ENCODE results near the gene PRTFDC1. TPM values are rescaled to one million over a fixed set of nuclear protein-coding genes. Genes with fewer than 3 reads are reported as not detected.

The PRTFDC1 gene
- total RNA-seq, 5 donors from 2014 or later (not counting 1 experiment from before 2014, with no cell fraction given) = 0.43 to 1.5 (median 0.76) TPM

DNA sequence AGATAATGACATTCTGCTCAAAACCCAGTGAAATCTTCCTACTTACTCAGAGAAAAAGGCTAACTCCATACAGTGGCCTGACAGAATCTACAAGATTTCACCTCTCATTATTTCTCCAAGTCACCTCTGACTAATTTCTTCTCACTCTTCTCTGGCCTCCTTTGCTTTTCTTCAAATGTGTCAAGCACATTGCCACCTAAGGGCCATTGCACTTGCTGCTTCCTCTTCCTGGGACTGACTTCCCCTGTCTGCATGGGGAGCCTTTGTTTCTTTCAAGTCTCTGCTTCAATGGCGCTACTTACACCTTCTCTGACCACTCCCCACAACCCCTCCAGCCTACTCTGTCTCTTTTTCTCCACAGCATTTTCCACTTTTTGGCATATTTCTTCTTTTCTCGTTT is 36.0 kb downstream of the PRTFDC1 start:
- no peak overlapping the region for H3K4me3 ChIP-seq (ENCODE audit: control insufficient read depth in 1 of 2, extremely low read depth in 1 of 2, low read length in 1 of 2)
- 67% methylated on average over 1 of the region's 2 CpGs for WGBS (ENCODE audit: insufficient coverage)
- ATAC-seq (replicated peaks in 1 of 4) (no peak), DNase-seq (no peak)
- Mint-ChIP-seq H3K36me3 (peaks cover 4% of the 10 kb centered on the region), H3K4me3 (no peak overlapping the region), H3K27me3 (no peaks in the 10 kb centered on the region), H3K9me3 (peaks cover 0 to 6% (median 0%) of the 10 kb centered on the region in 3 donors), H3K27ac (no peak overlapping the region), H3K4me1 (peaks cover 15 to 24% (median 21%) of the 10 kb centered on the region in 3 donors)
- peaks cover 0 to 9% of the 10 kb centered on the region in 2 experiments for H3K4me1 ChIP-seq (ENCODE audit: control insufficient read depth in 1 of 2, extremely low read depth in 1 of 2, insufficient read depth in 2 of 2, low read length in 2 of 2)
- no peak overlapping the region for H3K27ac ChIP-seq (ENCODE audit: low read length)
- H3K36me3 ChIP-seq (ENCODE audit: control insufficient read depth in 2 of 2, extremely low read depth in 1 of 2, insufficient read depth in 1 of 2, low read length in 1 of 2) = no peaks in the 10 kb centered on the region
- H3K27me3 ChIP-seq (replicated peaks in 1 of 2; ENCODE audit: control insufficient read depth in 2 of 2, extremely low read depth in 1 of 2, insufficient read depth in 2 of 2, low read length in 1 of 2) = no peaks in the 10 kb centered on the region
- POLR2A ChIA-PET = no interaction called here
- no peaks in the 10 kb centered on the region for H3K9me3 ChIP-seq
- CTCF ChIA-PET = no interaction called here

- Histone ChIP-seq H3K9me3 (no peaks in the 10 kb centered on the region), H3K4me3 (ENCODE audit: control insufficient read depth in 1 of 2, extremely low read depth in 1 of 2, low read length in 1 of 2) (no peak overlapping the region), H3K27ac (ENCODE audit: low read length) (no peak overlapping the region), H3K4me1 (ENCODE audit: control insufficient read depth in 1 of 2, extremely low read depth in 1 of 2, insufficient read depth in 2 of 2, low read length in 2 of 2) (peaks cover 0 to 5% of the 10 kb centered on the region in 2 experiments), H3K27me3 (replicated peaks in 1 of 2; ENCODE audit: control insufficient read depth in 2 of 2, extremely low read depth in 1 of 2, insufficient read depth in 2 of 2, low read length in 1 of 2) (no peaks in the 10 kb centered on the region), H3K36me3 (ENCODE audit: control insufficient read depth in 2 of 2, extremely low read depth in 1 of 2, insufficient read depth in 1 of 2, low read length in 1 of 2) (no peaks in the 10 kb centered on the region)
- no peak overlapping the region for H3K27ac Mint-ChIP-seq
- ATAC-seq (replicated peaks in 1 of 4) (no peak), DNase-seq (no peak)
- H3K36me3 Mint-ChIP-seq = peaks cover 4% of the 10 kb centered on the region
- no peaks in the 10 kb centered on the region for H3K27me3 Mint-ChIP-seq
- ChIA-PET CTCF (interaction anchor here in 1 of 2 donors (0.6 kb wide), 2 partner anchors 11 to 39 kb away, joined by 3 to 8 read pairs; no protein-coding TSS in a partner anchor), POLR2A (no interaction called here)
- no peak overlapping the region for H3K4me3 Mint-ChIP-seq
- peaks cover 9 to 20% (median 15%) of the 10 kb centered on the region in 3 donors for H3K4me1 Mint-ChIP-seq
- peaks cover 0 to 6% (median 0%) of the 10 kb centered on the region in 3 donors for H3K9me3 Mint-ChIP-seq
Measured at GRCh38 chr10:24915304-24915703, 37.1 kb downstream of the PRTFDC1 start.

GRCh38 chr10:24914148-24914547 is 38.3 kb downstream of the PRTFDC1 start:
- Histone ChIP-seq H3K27me3 (replicated peaks in 1 of 2; ENCODE audit: control insufficient read depth in 2 of 2, extremely low read depth in 1 of 2, insufficient read depth in 2 of 2, low read length in 1 of 2) (no peaks in the 10 kb centered on the region), H3K36me3 (ENCODE audit: control insufficient read depth in 2 of 2, extremely low read depth in 1 of 2, insufficient read depth in 1 of 2, low read length in 1 of 2) (no peaks in the 10 kb centered on the region), H3K4me1 (ENCODE audit: control insufficient read depth in 1 of 2, extremely low read depth in 1 of 2, insufficient read depth in 2 of 2, low read length in 2 of 2) (peaks cover 0 to 5% of the 10 kb centered on the region in 2 experiments), H3K9me3 (no peaks in the 10 kb centered on the region), H3K4me3 (ENCODE audit: control insufficient read depth in 1 of 2, extremely low read depth in 1 of 2, low read length in 1 of 2) (no peak overlapping the region), H3K27ac (ENCODE audit: low read length) (no peak overlapping the region)
- POLR2A ChIA-PET = no interaction called here
- H3K4me1 Mint-ChIP-seq = peaks cover 7 to 17% (median 15%) of the 10 kb centered on the region in 3 donors
- no peaks in the 10 kb centered on the region for H3K27me3 Mint-ChIP-seq
- no peaks in the 10 kb centered on the region for H3K36me3 Mint-ChIP-seq
- 100% methylated on average over 1 of the region's 1 CpG for WGBS (ENCODE audit: insufficient coverage)
- no peak for ATAC-seq (replicated peaks in 1 of 4)
- H3K27ac Mint-ChIP-seq = no peak overlapping the region
- H3K9me3 Mint-ChIP-seq = no peaks in the 10 kb centered on the region
- no peak overlapping the region for H3K4me3 Mint-ChIP-seq
- no peak for DNase-seq
- CTCF ChIA-PET = no interaction called here

- H3K27ac Mint-ChIP-seq = peak overlapping the region; percentile 22 to 36
- H3K4me3 Mint-ChIP-seq = no peak overlapping the region
- POLR2A ChIA-PET = no interaction called here
- Histone ChIP-seq H3K27ac (ENCODE audit: low read length) (no peak overlapping the region), H3K4me3 (ENCODE audit: control insufficient read depth in 1 of 2, extremely low read depth in 1 of 2, low read length in 1 of 2) (no peak overlapping the region), H3K4me1 (ENCODE audit: control insufficient read depth in 1 of 2, extremely low read depth in 1 of 2, insufficient read depth in 2 of 2, low read length in 2 of 2) (peaks cover 0 to 5% of the 10 kb centered on the region in 2 experiments), H3K9me3 (no peaks in the 10 kb centered on the region), H3K27me3 (replicated peaks in 1 of 2; ENCODE audit: control insufficient read depth in 2 of 2, extremely low read depth in 1 of 2, insufficient read depth in 2 of 2, low read length in 1 of 2) (no peaks in the 10 kb centered on the region), H3K36me3 (ENCODE audit: control insufficient read depth in 2 of 2, extremely low read depth in 1 of 2, insufficient read depth in 1 of 2, low read length in 1 of 2) (no peaks in the 10 kb centered on the region)
- H3K9me3 Mint-ChIP-seq = no peaks in the 10 kb centered on the region
- CTCF ChIA-PET = no interaction called here
- H3K4me1 Mint-ChIP-seq = peaks cover 7 to 17% (median 15%) of the 10 kb centered on the region in 3 donors
- DNase-seq (peak in 1 of 35 experiments; percentile 43), ATAC-seq (replicated peaks in 1 of 4) (peak in 1 of 4 experiments; percentile 54)
- no peaks in the 10 kb centered on the region for H3K27me3 Mint-ChIP-seq
- H3K36me3 Mint-ChIP-seq = no peaks in the 10 kb centered on the region
- no CpG with 5 or more reads among the region's 2 CpGs for WGBS (ENCODE audit: insufficient coverage)
Measured at GRCh38 chr10:24912215-24912614, 40.2 kb downstream of the PRTFDC1 start.

DNA sequence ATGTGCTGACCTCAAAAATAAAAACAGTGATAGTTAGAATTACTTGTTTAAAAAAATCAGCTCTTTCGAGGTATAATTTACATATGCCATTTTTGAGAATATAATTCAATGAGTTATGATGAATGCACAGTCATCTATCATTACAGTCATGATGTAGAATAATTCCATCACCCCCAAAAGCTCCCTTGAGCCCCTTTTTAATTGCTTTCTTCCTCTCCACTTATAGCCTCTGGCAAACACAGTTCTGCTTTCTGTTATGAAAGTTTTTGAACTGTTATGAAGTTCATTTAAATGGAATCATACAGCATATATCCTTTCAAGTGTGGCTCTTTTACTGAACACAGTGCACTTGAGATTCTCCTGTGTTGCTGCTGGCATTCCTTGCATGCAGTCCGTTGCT is 41.4 kb downstream of the PRTFDC1 start:
- Mint-ChIP-seq H3K27ac (no peak overlapping the region), H3K9me3 (no peaks in the 10 kb centered on the region), H3K4me1 (peaks cover 7 to 17% (median 15%) of the 10 kb centered on the region in 3 donors), H3K36me3 (no peaks in the 10 kb centered on the region), H3K27me3 (no peaks in the 10 kb centered on the region), H3K4me3 (no peak overlapping the region)
- peaks cover 0 to 5% of the 10 kb centered on the region in 2 experiments for H3K4me1 ChIP-seq (ENCODE audit: control insufficient read depth in 1 of 2, extremely low read depth in 1 of 2, insufficient read depth in 2 of 2, low read length in 2 of 2)
- H3K36me3 ChIP-seq (ENCODE audit: control insufficient read depth in 2 of 2, extremely low read depth in 1 of 2, insufficient read depth in 1 of 2, low read length in 1 of 2) = no peaks in the 10 kb centered on the region
- POLR2A ChIA-PET = no interaction called here
- DNase-seq (no peak), ATAC-seq (replicated peaks in 1 of 4) (no peak)
- no peak overlapping the region for H3K4me3 ChIP-seq (ENCODE audit: control insufficient read depth in 1 of 2, extremely low read depth in 1 of 2, low read length in 1 of 2)
- no peak overlapping the region for H3K27ac ChIP-seq (ENCODE audit: low read length)
- H3K9me3 ChIP-seq = no peaks in the 10 kb centered on the region
- CTCF ChIA-PET = no interaction called here
- H3K27me3 ChIP-seq (replicated peaks in 1 of 2; ENCODE audit: control insufficient read depth in 2 of 2, extremely low read depth in 1 of 2, insufficient read depth in 2 of 2, low read length in 1 of 2) = no peaks in the 10 kb centered on the region
- 100% methylated on average over 1 of the region's 2 CpGs for WGBS (ENCODE audit: insufficient coverage)

DNA sequence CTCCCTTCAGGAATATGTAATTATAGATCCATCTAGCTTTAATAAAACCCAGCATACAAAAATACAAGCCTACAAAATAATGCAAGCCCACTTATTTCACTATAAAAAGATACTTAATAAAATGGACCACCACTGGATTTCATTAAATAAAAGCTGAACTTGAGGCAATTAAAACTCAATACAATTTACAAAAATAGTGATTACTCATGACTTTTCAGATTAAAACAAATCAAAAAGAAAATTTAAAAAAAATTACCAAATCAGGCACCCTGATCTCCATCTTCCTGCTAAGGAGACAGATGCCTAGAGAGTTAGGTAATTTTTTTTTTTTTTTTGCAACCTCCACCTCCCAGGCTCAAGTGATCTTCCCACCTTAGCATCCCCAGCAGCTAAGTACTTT is 41.8 kb downstream of the PRTFDC1 start:
- Mint-ChIP-seq H3K27me3 (no peaks in the 10 kb centered on the region), H3K4me3 (no peak overlapping the region), H3K36me3 (peaks cover 4% of the 10 kb centered on the region), H3K9me3 (no peaks in the 10 kb centered on the region), H3K4me1 (peaks cover 7 to 17% (median 15%) of the 10 kb centered on the region in 3 donors), H3K27ac (no peak overlapping the region)
- Histone ChIP-seq H3K27me3 (replicated peaks in 1 of 2; ENCODE audit: control insufficient read depth in 2 of 2, extremely low read depth in 1 of 2, insufficient read depth in 2 of 2, low read length in 1 of 2) (no peaks in the 10 kb centered on the region), H3K27ac (ENCODE audit: low read length) (no peak overlapping the region), H3K9me3 (no peaks in the 10 kb centered on the region), H3K36me3 (ENCODE audit: control insufficient read depth in 2 of 2, extremely low read depth in 1 of 2, insufficient read depth in 1 of 2, low read length in 1 of 2) (no peaks in the 10 kb centered on the region), H3K4me1 (ENCODE audit: control insufficient read depth in 1 of 2, extremely low read depth in 1 of 2, insufficient read depth in 2 of 2, low read length in 2 of 2) (peaks cover 0 to 5% of the 10 kb centered on the region in 2 experiments), H3K4me3 (ENCODE audit: control insufficient read depth in 1 of 2, extremely low read depth in 1 of 2, low read length in 1 of 2) (no peak overlapping the region)
- POLR2A ChIA-PET = no interaction called here
- CTCF ChIA-PET = interaction anchor here in 1 of 2 donors (0.6 kb wide), 1 partner anchor 37 kb away, joined by 6 read pairs; no protein-coding TSS in a partner anchor
- DNase-seq = no peak
- no peak for ATAC-seq (replicated peaks in 1 of 4)
